ENCODE data around the gene RANBP17. TPM values are rescaled to one million over a fixed set of nuclear protein-coding genes. Genes with fewer than 3 reads are reported as not detected.
A peak's percentile ranks its signal among the peaks of the same experiment; 100 is the strongest.

RANBP17 gene
- total RNA-seq, 2 experiments from 2014 or later, result not detected

- Mint-ChIP-seq H3K36me3 (no peaks in the 10 kb centered on the region), H3K27ac (no peak overlapping the region), H3K27me3 (no peaks in the 10 kb centered on the region), H3K4me1 (ENCODE audit: low read depth) (no peaks in the 10 kb centered on the region), H3K9me3 (no peaks in the 10 kb centered on the region), H3K4me3 (no peak overlapping the region)
- no peak for DNase-seq
- intact Hi-C loops (cut with micrococcal nuclease), result no loop called here
- POLR2A ChIA-PET, result no interaction called here
- CTCF ChIA-PET, result no interaction called here
These were observed 327.6 kb downstream of the RANBP17 start for GRCh38 chr5:171189442-171189841.

GRCh38 chr5:171192111-171192510 lies 330.3 kb downstream of the RANBP17 start:
- Mint-ChIP-seq H3K9me3 (no peaks in the 10 kb centered on the region), H3K36me3 (no peaks in the 10 kb centered on the region), H3K4me1 (ENCODE audit: low read depth) (no peaks in the 10 kb centered on the region), H3K27me3 (no peaks in the 10 kb centered on the region), H3K4me3 (no peak overlapping the region), H3K27ac (no peak overlapping the region)
- DNase-seq, result no peak
- POLR2A ChIA-PET, result no interaction called here
- CTCF ChIA-PET, result no interaction called here
- intact Hi-C loops (cut with micrococcal nuclease), result no loop called here

GRCh38 chr5:171201310-171201709 lies 339.5 kb downstream of the RANBP17 start:
- POLR2A ChIA-PET, result no interaction called here
- H3K4me1 Mint-ChIP-seq (ENCODE audit: low read depth), result no peaks in the 10 kb centered on the region
- H3K36me3 Mint-ChIP-seq, result no peaks in the 10 kb centered on the region
- H3K9me3 Mint-ChIP-seq, result no peaks in the 10 kb centered on the region
- intact Hi-C loops (cut with micrococcal nuclease), result no loop called here
- DNase-seq, result no peak
- H3K27me3 Mint-ChIP-seq, result peaks cover 4% of the 10 kb centered on the region
- CTCF ChIA-PET, result no interaction called here
- no peak overlapping the region for H3K27ac Mint-ChIP-seq
- no peak overlapping the region for H3K4me3 Mint-ChIP-seq

GRCh38 chr5:171205375-171205774 lies 343.6 kb downstream of the RANBP17 start:
- POLR2A ChIA-PET, result no interaction called here
- H3K27me3 Mint-ChIP-seq, result peaks cover 4% of the 10 kb centered on the region
- no peaks in the 10 kb centered on the region for H3K4me1 Mint-ChIP-seq (ENCODE audit: low read depth)
- H3K9me3 Mint-ChIP-seq, result no peaks in the 10 kb centered on the region
- H3K36me3 Mint-ChIP-seq, result no peaks in the 10 kb centered on the region
- CTCF ChIA-PET, result interaction anchor here (1.1 to 6.3 kb wide), 3 partner anchors 9 to 135 kb away, joined by 3 to 72 read pairs (median 3); no protein-coding TSS in a partner anchor
- DNase-seq, result no peak
- intact Hi-C loops (cut with micrococcal nuclease), result no loop called here
- no peak overlapping the region for H3K4me3 Mint-ChIP-seq
- no peak overlapping the region for H3K27ac Mint-ChIP-seq

GRCh38 chr5:171207256-171207847 lies 345.5 kb downstream of the RANBP17 start:
- intact Hi-C loops (cut with micrococcal nuclease), result loop anchor here (1.0 kb wide), 2 partner anchors 130 to 135 kb away; no protein-coding TSS in a partner anchor
- H3K4me1 Mint-ChIP-seq (ENCODE audit: low read depth), result no peaks in the 10 kb centered on the region
- H3K36me3 Mint-ChIP-seq, result no peaks in the 10 kb centered on the region
- ChIA-PET POLR2A (no interaction called here), CTCF (interaction anchor here (0.7 to 6.3 kb wide), 10 partner anchors 9 to 276 kb away, joined by 3 to 72 read pairs (median 4); no protein-coding TSS in a partner anchor)
- H3K27me3 Mint-ChIP-seq, result peaks cover 4% of the 10 kb centered on the region
- H3K27ac Mint-ChIP-seq, result no peak overlapping the region
- H3K4me3 Mint-ChIP-seq, result no peak overlapping the region
- H3K9me3 Mint-ChIP-seq, result no peaks in the 10 kb centered on the region
- DNase-seq, result peak; percentile 9

- Mint-ChIP-seq H3K4me3 (no peak overlapping the region), H3K4me1 (ENCODE audit: low read depth) (no peaks in the 10 kb centered on the region), H3K36me3 (no peaks in the 10 kb centered on the region), H3K27me3 (peaks cover 7% of the 10 kb centered on the region), H3K27ac (no peak overlapping the region), H3K9me3 (no peaks in the 10 kb centered on the region)
- CTCF ChIA-PET, result no interaction called here
- DNase-seq, result no peak
- intact Hi-C loops (cut with micrococcal nuclease), result no loop called here
- POLR2A ChIA-PET, result no interaction called here
These were observed 360.1 kb downstream of the RANBP17 start for GRCh38 chr5:171221916-171222315.

GRCh38 chr5:171223927-171224326 lies 362.1 kb downstream of the RANBP17 start:
- ChIA-PET CTCF (no interaction called here), POLR2A (no interaction called here)
- no peaks in the 10 kb centered on the region for H3K9me3 Mint-ChIP-seq
- no peaks in the 10 kb centered on the region for H3K36me3 Mint-ChIP-seq
- DNase-seq, result no peak
- intact Hi-C loops (cut with micrococcal nuclease), result no loop called here
- no peaks in the 10 kb centered on the region for H3K4me1 Mint-ChIP-seq (ENCODE audit: low read depth)
- no peak overlapping the region for H3K4me3 Mint-ChIP-seq
- no peak overlapping the region for H3K27ac Mint-ChIP-seq
- peaks cover 7% of the 10 kb centered on the region for H3K27me3 Mint-ChIP-seq

- CTCF ChIA-PET, result no interaction called here
These were observed 364.4 kb downstream of the RANBP17 start for GRCh38 chr5:171226096-171226754.

GRCh38 chr5:171226864-171227263 lies 365.0 kb downstream of the RANBP17 start:
- Mint-ChIP-seq H3K4me3 (no peak overlapping the region), H3K27me3 (peaks cover 6% of the 10 kb centered on the region), H3K36me3 (no peaks in the 10 kb centered on the region), H3K4me1 (ENCODE audit: low read depth) (no peaks in the 10 kb centered on the region), H3K27ac (no peak overlapping the region), H3K9me3 (no peaks in the 10 kb centered on the region)
- no peak for DNase-seq
- ChIA-PET POLR2A (no interaction called here), CTCF (no interaction called here)
- intact Hi-C loops (cut with micrococcal nuclease), result no loop called here

More at GRCh38 chr5:171226096-171226754, 364.4 kb downstream of the RANBP17 start:
- H3K9me3 Mint-ChIP-seq, result no peaks in the 10 kb centered on the region
- H3K4me3 Mint-ChIP-seq, result no peak overlapping the region
- POLR2A ChIA-PET, result no interaction called here
- H3K36me3 Mint-ChIP-seq, result no peaks in the 10 kb centered on the region
- peaks cover 6% of the 10 kb centered on the region for H3K27me3 Mint-ChIP-seq
- no peak overlapping the region for H3K27ac Mint-ChIP-seq
- intact Hi-C loops (cut with micrococcal nuclease), result no loop called here
- no peaks in the 10 kb centered on the region for H3K4me1 Mint-ChIP-seq (ENCODE audit: low read depth)
- no peak for DNase-seq

- Mint-ChIP-seq H3K27ac (no peak overlapping the region), H3K9me3 (no peaks in the 10 kb centered on the region), H3K27me3 (peaks cover 3% of the 10 kb centered on the region), H3K4me3 (no peak overlapping the region), H3K4me1 (ENCODE audit: low read depth) (no peaks in the 10 kb centered on the region), H3K36me3 (no peaks in the 10 kb centered on the region)
- intact Hi-C loops (cut with micrococcal nuclease), result no loop called here
- POLR2A ChIA-PET, result no interaction called here
- no peak for DNase-seq
- CTCF ChIA-PET, result interaction anchor here (0.7 kb wide), 1 partner anchor 29 kb away, joined by 3 read pairs; no protein-coding TSS in a partner anchor
These were observed 374.8 kb downstream of the RANBP17 start for GRCh38 chr5:171236651-171237050.

- Mint-ChIP-seq H3K4me3 (no peak overlapping the region), H3K4me1 (ENCODE audit: low read depth) (no peaks in the 10 kb centered on the region), H3K36me3 (no peaks in the 10 kb centered on the region), H3K27me3 (peaks cover 8% of the 10 kb centered on the region), H3K9me3 (no peaks in the 10 kb centered on the region), H3K27ac (no peak overlapping the region)
- no peak for DNase-seq
- intact Hi-C loops (cut with micrococcal nuclease), result no loop called here
- POLR2A ChIA-PET, result no interaction called here
- CTCF ChIA-PET, result no interaction called here
These were observed 380.7 kb downstream of the RANBP17 start for GRCh38 chr5:171242521-171242920.

GRCh38 chr5:171246231-171246630 lies 384.4 kb downstream of the RANBP17 start:
- no peak overlapping the region for H3K27ac Mint-ChIP-seq

GRCh38 chr5:171249460-171249859 lies 387.6 kb downstream of the RANBP17 start:
- CTCF ChIA-PET, result no interaction called here
- H3K4me1 Mint-ChIP-seq (ENCODE audit: low read depth), result no peaks in the 10 kb centered on the region
- no peak overlapping the region for H3K4me3 Mint-ChIP-seq
- peaks cover 18% of the 10 kb centered on the region for H3K27me3 Mint-ChIP-seq
- DNase-seq, result no peak
- H3K27ac Mint-ChIP-seq, result no peak overlapping the region
- intact Hi-C loops (cut with micrococcal nuclease), result no loop called here
- H3K9me3 Mint-ChIP-seq, result peaks cover 23% of the 10 kb centered on the region
- H3K36me3 Mint-ChIP-seq, result no peaks in the 10 kb centered on the region
- POLR2A ChIA-PET, result no interaction called here

More at GRCh38 chr5:171246231-171246630, 384.4 kb downstream of the RANBP17 start:
- POLR2A ChIA-PET, result no interaction called here
- H3K4me1 Mint-ChIP-seq (ENCODE audit: low read depth), result no peaks in the 10 kb centered on the region
- CTCF ChIA-PET, result no interaction called here
- H3K4me3 Mint-ChIP-seq, result no peak overlapping the region
- H3K27me3 Mint-ChIP-seq, result peaks cover 8% of the 10 kb centered on the region
- DNase-seq, result no peak
- H3K9me3 Mint-ChIP-seq, result peaks cover 23% of the 10 kb centered on the region
- H3K36me3 Mint-ChIP-seq, result no peaks in the 10 kb centered on the region
- intact Hi-C loops (cut with micrococcal nuclease), result no loop called here
